Progenitor cell of endocrine pancreas (in vitro differentiated cells): ENCODE data around the gene LLPH. TPM values are rescaled to one million over a fixed set of nuclear protein-coding genes. Genes with fewer than 3 reads are reported as not detected.
"Not testable (repeated sequence)": the region's sequence is repeated elsewhere in the genome, so short reads cannot be mapped to it uniquely, and the experiment has no call there.

ENCODE experiments used
- DNase-seq: peaks from one replicate; pipeline ENCODE4 v3.0.0; 2021; ENCODE audit warnings: low spot score; ENCODE audit not compliant: unreplicated experiment
- H3K27ac Mint-ChIP-seq: 2 replicates; pipeline ENCODE4 v1.8.0; 2021; ENCODE audit warnings: mild to moderate bottlenecking, moderate library complexity, mixed read lengths
- H3K27me3 Mint-ChIP-seq: 2 replicates; pipeline ENCODE4 v1.8.0; 2021; ENCODE audit warnings: mixed read lengths
- H3K36me3 Mint-ChIP-seq: 2 replicates; pipeline ENCODE4 v1.8.0; 2022; ENCODE audit warnings: mixed read lengths; ENCODE audit not compliant: insufficient read depth
- H3K4me1 Mint-ChIP-seq: 2 replicates; pipeline ENCODE4 v1.8.0; 2021; ENCODE audit warnings: low read depth, mixed read lengths
- H3K4me3 Mint-ChIP-seq: 2 replicates; pipeline ENCODE4 v1.8.0; 2021; ENCODE audit warnings: low read depth, mild to moderate bottlenecking, moderate library complexity, mixed read lengths
- H3K9me3 Mint-ChIP-seq: 2 replicates; pipeline ENCODE4 v1.8.0; 2021; ENCODE audit warnings: low read depth, mixed read lengths
- CTCF ChIP-seq: fragments of 200-600 bp; sonication (generic); IDR thresholded peaks from one replicate; pipeline ENCODE4 v1.5.0; 2021; ENCODE audit warnings: antibody characterized with exemption, mild to moderate bottlenecking; ENCODE audit not compliant: unreplicated experiment
- long read RNA-seq: library from polyadenylated mRNA; unstranded; transcript quantifications from one replicate; pipeline ENCODE4 v2.0.0, GENCODE V29; 2020
- total RNA-seq: library from RNA; stranded (reverse); gene quantifications from 2 replicates; pipeline ENCODE4 v1.2.1, GENCODE V29; 2021

The LLPH gene
- total RNA-seq: 20.8 and 22.4 TPM in 2 replicates
- long read RNA-seq, full-length matches to known transcripts: 10 of 14 reads
- long read RNA-seq, partial matches to known transcripts: 0 of 14 reads
- long read RNA-seq, other reads (novel, unspliced or antisense): 4 of 14 reads

GRCh38 chr12:66130267-66131066 lies at the start of gene LLPH:
TSS of gene LLPH (minus strand) at chr12:66130750. CDS start at chr12:66129106, 1,644 bp downstream.
- peak within 1 kb of the TSS; percentile 90 for H3K4me3 Mint-ChIP-seq
- peaks cover 9% of the 10 kb centered on the region for H3K36me3 Mint-ChIP-seq
- peak within 1 kb of the TSS; percentile 98 for H3K27ac Mint-ChIP-seq
- no peaks in the 10 kb centered on the region for H3K27me3 Mint-ChIP-seq
- no peak for TF ChIP-seq CTCF
- DNase-seq: peak; percentile 63
- peaks cover 13% of the 10 kb centered on the region for H3K4me1 Mint-ChIP-seq
- H3K9me3 Mint-ChIP-seq: no peaks in the 10 kb centered on the region

- H3K36me3 Mint-ChIP-seq: peaks cover 2% of the 10 kb centered on the region
These were observed 45.8 kb upstream of the LLPH start for GRCh38 chr12:66176105-66176900.

GRCh38 chr12:66174391-66175325 lies 44.1 kb upstream of the LLPH start:
- DNase-seq, H3K27ac Mint-ChIP-seq, H3K4me3 Mint-ChIP-seq, H3K36me3 Mint-ChIP-seq, H3K9me3 Mint-ChIP-seq, H3K4me1 Mint-ChIP-seq, H3K27me3 Mint-ChIP-seq: not testable (repeated sequence)

More at GRCh38 chr12:66176105-66176900, 45.8 kb upstream of the LLPH start:
- DNase-seq: no peak
- Mint-ChIP-seq H3K27me3 (peaks cover 3% of the 10 kb centered on the region), H3K4me3 (no peak overlapping the region), H3K4me1 (peaks cover 2% of the 10 kb centered on the region), H3K27ac (no peak overlapping the region), H3K9me3 (no peaks in the 10 kb centered on the region)
- no peak for TF ChIP-seq CTCF

- peaks cover 2% of the 10 kb centered on the region for H3K4me1 Mint-ChIP-seq
- peaks cover 5% of the 10 kb centered on the region for H3K36me3 Mint-ChIP-seq
- no peak overlapping the region for H3K27ac Mint-ChIP-seq
- DNase-seq: no peak
- H3K27me3 Mint-ChIP-seq: no peaks in the 10 kb centered on the region
- no peak for TF ChIP-seq CTCF
- H3K4me3 Mint-ChIP-seq: peak overlapping the region; percentile 91
- peaks cover 4% of the 10 kb centered on the region for H3K9me3 Mint-ChIP-seq
These were observed 40.1 kb upstream of the LLPH start for GRCh38 chr12:66170606-66171005.
